HG02884 (cell line): ENCODE measurements around the gene TTC38.

ENCODE experiments used
- ATAC-seq: cut with Tn5 transposase; IDR thresholded peaks from one replicate; pipeline ENCODE4 v1.9.1; 2021; ENCODE audit warnings: mild to moderate bottlenecking, moderate library complexity; ENCODE audit not compliant: unreplicated experiment

TTC38 gene

DNA sequence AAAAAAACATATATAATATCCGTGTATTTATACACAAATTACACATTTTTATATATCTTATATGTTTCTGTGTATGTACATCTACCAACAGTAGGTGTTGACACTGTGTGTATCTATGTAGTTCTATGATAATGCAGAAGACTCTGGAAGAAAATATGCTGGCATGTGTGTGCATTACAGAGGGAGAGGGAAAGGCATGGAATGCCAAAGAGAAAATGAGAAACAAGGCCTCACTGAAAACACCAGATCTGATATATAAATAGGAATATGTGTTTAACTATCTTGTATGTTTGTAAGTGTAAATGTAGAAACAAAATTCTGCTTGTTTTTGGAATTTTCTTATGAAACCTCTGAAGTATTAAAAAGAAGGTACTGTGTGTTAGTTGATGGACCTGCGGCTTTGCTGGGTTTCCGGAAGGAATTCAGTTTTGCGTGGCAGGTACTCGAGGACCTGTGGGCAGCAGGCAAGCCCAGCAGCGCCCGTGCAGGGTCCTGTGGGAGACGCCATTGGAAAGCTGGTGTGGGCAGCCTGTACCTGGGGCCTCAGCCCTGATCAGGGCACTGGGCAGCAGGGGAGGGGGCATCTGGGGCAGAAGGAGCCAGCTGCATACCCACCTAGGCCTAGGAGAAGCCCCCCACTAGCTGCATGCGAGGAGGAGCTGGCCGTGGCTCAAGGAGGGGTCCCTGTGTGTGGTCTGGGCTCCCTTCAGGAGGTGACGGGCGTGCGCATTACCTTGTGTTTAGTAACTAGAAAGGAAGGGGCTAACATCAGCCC lies 60.1 kb downstream of the TTC38 start:
- no peak for ATAC-seq

DNA sequence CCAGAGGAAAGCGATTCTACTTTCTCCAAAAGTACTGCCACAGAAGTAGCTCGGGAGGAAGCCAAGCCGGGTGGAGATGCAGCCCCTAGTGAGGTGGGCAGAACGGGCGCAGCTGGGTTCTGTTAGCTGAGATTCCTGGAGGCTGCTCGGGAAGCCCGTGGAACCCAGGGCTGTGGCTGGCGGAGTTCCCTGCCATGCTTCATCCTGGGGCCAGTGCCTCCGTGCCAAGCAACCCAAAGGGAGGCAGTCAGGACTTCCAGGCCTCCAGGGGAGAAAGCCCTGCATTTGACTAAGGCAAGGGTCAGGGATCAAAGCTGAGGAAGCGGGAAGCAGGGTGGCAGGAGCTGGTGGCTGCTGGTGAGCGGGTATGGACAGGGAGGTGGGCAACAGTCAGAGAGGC lies 61.0 kb downstream of the TTC38 start:
- ATAC-seq, result no peak

DNA sequence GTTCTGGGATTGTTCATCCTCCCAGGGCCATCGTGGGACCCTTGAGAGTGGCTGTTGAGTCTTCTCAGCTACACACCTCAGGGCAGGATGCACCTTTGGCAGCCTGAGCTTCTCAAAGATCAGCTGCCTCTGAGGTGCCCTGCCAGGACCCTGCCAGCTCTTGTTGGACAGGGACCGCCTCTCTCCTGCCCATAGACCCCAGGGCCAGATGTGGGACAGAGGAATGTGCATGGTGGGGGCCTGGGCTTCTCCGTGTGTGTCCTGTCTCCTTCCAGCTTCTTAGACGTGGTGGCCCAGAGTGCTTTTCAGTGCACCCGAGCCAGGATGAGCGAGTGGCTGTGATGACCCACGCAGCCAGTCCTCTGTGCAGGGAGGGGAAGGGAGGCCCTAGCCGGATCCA lies 61.8 kb downstream of the TTC38 start:
- ATAC-seq, result no peak

DNA sequence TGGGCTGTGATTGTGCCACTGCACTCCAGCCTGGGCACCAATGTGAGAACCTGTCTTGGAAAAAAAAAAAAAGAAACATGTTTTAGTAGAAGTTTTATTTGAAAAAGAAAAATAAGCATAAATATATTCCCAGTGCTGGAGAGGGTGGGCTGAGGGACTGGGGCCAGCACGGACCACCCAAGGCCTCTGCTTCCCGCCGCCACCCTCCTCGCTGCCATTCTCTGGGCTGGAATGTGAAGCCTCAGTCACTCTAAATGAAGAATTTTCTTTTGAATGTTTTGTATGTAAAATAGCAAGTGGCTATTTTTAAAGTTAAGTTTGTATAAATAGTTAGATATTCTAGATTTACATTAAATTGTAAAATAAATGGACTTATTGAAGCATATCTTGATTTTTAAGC lies 62.6 kb downstream of the TTC38 start:
- no peak for ATAC-seq

DNA sequence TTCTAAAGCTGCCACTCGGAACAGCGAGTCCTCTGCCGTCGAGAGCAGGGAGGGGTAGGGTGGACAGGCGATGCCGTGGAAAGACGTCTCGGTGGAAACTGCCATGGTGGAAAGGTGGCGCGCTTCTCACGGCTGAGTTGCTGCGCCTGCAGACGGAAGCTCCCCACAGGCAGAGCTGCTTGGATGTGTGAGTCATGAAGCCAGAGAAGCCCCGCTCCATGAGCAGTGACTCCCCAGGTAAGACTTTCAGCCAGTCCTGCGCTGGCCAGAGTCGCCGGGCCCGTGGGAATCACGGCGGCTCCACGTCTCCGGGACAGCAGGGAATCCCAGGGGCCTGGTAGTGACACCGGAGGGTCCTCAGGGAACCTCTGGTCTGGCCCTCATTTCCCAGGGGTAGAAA lies 63.7 kb downstream of the TTC38 start:
- ATAC-seq, result no peak

DNA sequence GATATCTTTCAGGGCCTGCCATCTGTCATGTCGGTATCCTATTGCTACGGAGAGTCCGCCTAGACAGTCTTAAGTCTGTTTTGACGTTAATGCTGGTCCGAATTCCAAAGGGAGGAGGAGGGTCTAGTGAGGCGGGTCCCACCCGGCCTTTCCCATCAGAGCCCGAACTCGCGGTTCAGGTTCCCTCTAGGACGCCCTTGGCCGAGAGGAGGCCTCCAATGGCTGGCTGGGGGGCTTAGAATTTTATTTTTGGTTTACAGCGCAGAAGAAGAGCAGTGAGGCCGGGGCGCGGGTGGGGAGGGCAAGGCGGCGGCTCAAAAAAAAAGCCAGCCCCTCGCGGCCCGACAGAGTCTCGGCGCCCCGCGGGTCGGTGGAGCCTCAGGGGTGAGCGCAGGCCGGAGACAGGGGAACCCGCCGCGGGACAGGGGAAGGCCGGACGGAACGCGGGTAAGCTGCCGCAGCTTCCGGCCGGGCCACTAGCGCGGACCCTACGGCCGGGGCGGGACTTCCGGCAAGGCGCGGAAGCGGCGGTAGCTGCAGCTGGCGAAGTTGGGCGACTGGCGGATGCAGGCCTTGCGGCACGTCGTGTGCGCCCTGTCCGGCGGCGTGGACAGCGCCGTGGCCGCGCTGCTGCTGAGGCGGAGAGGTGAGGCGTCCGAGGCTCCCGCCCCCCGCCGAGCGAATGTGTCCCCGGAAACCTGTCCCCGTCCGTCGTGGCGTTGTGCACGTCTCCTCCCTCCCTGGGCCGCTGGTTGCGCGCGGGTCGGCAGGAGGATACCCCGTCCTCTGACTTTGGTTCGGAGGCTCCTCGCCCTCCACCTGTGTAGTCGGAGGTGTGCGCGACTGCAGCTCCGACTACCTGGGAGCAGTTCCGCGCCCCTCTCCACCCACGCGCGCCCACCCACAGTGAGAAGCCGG lies 67.7 kb downstream of the TTC38 start, which contains the start of gene TRMU:
TSS of gene TRMU (plus strand) at position 514 of the 918 bp plus-strand sequence. CDS start at position 565, 51 bp downstream.
- ATAC-seq, result peak; percentile 80

DNA sequence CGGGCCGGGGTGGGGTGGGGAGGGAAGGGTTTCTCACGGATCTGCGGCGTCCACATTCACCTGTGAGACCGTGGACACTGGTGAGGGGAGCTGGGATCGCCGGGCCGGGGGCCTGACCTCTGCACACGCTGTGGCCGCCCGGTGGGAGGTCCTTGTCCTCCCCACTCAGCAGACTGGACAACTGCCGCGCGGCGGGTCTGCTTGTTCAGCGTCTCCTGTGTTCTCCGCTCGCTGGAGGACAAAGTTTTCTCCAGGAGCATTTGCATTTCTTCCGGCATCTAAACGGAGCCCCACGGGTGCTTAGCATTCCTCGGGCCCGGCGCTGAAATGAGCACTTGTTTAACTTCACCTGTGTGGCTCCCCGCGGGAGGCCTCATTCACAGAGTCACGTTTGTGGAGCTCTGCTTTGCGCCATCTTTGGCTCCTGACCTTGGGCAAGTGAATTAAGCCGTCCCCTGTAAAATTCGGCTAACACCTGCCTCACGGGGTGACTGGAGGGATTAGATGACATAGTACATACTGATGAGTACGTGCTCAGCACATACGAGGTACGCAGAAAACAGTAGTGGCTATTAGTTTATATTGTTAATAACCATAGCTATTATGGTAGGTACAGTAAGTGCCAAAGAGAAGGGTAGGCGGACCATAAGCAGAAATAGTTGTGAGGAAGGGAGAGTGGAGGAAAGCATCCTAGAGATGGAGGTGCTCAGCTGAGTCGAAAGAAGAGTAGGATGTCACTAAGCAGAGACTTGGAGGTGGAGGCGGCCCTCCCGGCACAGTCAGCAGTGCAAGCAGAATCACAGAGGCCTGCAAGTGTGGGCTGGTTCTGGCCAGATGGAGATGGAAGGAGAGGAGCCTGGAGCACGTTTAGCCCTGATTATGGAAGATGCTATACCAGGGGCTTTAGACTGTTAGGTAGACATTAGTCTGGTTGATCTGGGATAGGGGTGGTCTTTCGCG lies 68.6 kb downstream of the TTC38 start:
- no peak for ATAC-seq

DNA sequence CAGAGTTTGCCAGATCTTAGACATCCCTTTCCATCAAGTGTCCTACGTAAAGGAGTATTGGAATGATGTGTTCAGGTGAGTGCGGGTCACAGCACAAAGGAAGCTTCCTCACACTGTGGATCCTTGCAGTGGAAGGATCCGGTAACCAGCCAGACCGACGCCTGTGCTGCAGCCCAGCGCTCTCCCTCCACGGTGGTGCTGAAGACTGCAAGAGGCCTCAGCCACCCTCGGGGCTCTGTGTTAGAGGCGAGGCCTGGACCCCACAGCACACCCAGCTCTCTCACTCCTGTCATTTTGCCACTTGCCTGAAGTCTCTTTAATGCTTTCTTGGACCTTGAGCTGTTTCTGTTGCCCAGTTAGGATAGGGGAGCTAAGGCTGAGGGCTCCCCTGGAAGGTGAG lies 70.1 kb downstream of the TTC38 start:
- no peak for ATAC-seq

DNA sequence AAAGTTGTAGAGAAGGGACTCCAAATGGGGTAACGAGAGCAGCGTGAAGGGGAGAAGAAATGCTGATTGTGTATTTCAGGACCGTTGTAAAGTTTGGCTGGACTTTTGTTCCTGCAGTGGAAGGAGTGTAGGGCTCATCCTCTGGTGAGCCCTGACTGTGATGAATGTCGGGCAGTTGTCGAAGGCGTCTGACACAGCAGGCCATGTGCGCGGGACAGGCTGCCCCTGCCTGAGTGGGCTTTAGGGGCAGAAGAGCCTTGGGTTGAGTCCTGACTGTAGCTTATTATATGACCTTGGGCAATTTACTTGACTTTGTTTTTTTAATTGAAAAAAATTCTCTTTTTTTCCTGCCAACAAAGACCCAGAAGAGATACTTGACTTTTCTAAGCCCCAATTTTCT lies 70.8 kb downstream of the TTC38 start:
- no peak for ATAC-seq

DNA sequence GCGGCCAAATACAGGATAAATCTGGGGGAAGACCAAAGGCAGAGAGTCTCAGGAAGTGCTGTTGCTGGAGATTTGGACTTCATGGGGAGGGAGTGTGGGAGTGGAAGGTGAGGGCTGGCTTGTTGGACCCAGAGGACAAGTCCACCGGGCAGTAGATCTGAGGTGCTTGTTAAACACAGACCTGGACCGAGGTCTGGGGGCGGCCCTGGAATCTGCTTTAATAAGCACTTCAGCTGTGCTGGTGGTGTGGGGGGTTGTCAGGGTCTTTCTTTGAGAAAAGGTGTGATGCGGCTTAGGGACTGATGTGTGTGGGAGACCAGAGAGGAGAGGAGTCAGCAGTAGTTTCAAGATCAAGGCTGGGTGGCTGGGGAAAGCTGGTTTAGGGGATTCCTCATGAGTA lies 72.1 kb downstream of the TTC38 start:
- no peak for ATAC-seq

DNA sequence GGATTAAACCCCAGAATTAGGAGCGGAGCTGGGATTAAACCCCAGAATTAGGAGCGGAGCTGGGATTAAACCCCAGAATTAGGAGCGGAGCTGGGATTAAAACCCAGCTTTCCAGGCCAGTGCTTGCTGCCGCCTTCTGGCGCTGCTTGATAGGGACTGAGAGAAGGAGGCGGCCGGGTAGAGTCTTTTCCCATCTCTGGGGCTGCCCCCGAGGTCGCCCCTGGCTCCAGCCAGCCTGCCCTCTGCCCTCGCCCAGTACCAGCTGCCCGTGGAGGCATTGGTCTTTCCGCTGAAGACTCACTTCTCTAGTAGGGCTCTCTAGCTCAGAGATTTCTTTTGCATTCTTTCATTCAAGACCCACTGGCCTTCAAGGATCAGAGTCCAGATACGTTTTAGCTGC lies 72.9 kb downstream of the TTC38 start:
- ATAC-seq, result no peak
